ENCODE measurements around the gene ACP4.
"Not testable (repeated sequence)": the region's sequence is repeated elsewhere in the genome, so short reads cannot be mapped to it uniquely, and the experiment has no call there.

ACP4 gene

GRCh38 chr19:50767263-50767662, 23.0 kb upstream of the ACP4 start:
- H3K36me3 Mint-ChIP-seq (ENCODE audit: low read depth); H3K9me3 Mint-ChIP-seq; H3K4me1 Mint-ChIP-seq (ENCODE audit: low read depth); H3K4me3 Mint-ChIP-seq; H3K27ac Mint-ChIP-seq: not testable (repeated sequence)
- H3K27me3 Mint-ChIP-seq: peaks cover 27% of the 10 kb centered on the region

- Mint-ChIP-seq H3K36me3 (ENCODE audit: low read depth) (no peaks in the 10 kb centered on the region), H3K4me1 (ENCODE audit: low read depth) (no peaks in the 10 kb centered on the region), H3K4me3 (no peak overlapping the region), H3K9me3 (no peaks in the 10 kb centered on the region), H3K27ac (no peak overlapping the region), H3K27me3 (peaks cover 27% of the 10 kb centered on the region)
Observed at GRCh38 chr19:50768277-50768676, 21.9 kb upstream of the ACP4 start.

- not testable (repeated sequence) for H3K4me1 Mint-ChIP-seq (ENCODE audit: low read depth); H3K36me3 Mint-ChIP-seq (ENCODE audit: low read depth); H3K4me3 Mint-ChIP-seq; H3K9me3 Mint-ChIP-seq; H3K27ac Mint-ChIP-seq
- H3K27me3 Mint-ChIP-seq: peaks cover 32% of the 10 kb centered on the region
Observed at GRCh38 chr19:50770164-50770563, 20.1 kb upstream of the ACP4 start, which contains the start of gene GPR32. Gene GPR32, plus strand, starts transcription at chr19:50770464. Its CDS starts 137 bp downstream, at chr19:50770601.

- Mint-ChIP-seq H3K4me1 (ENCODE audit: low read depth) (no peaks in the 10 kb centered on the region), H3K27ac (no peak overlapping the region), H3K36me3 (ENCODE audit: low read depth) (no peaks in the 10 kb centered on the region), H3K9me3 (no peaks in the 10 kb centered on the region), H3K4me3 (no peak overlapping the region), H3K27me3 (peaks cover 36% of the 10 kb centered on the region)
Observed at GRCh38 chr19:50770888-50771287, 19.3 kb upstream of the ACP4 start.

- peaks cover 40% of the 10 kb centered on the region for H3K27me3 Mint-ChIP-seq
- H3K4me1 Mint-ChIP-seq (ENCODE audit: low read depth): no peaks in the 10 kb centered on the region
- no peaks in the 10 kb centered on the region for H3K9me3 Mint-ChIP-seq
- H3K4me3 Mint-ChIP-seq: no peak overlapping the region
- H3K36me3 Mint-ChIP-seq (ENCODE audit: low read depth): no peaks in the 10 kb centered on the region
- H3K27ac Mint-ChIP-seq: no peak overlapping the region
Observed at GRCh38 chr19:50772476-50772875, 17.7 kb upstream of the ACP4 start.

GRCh38 chr19:50772912-50773311, 17.3 kb upstream of the ACP4 start:
- H3K27ac Mint-ChIP-seq: not testable (repeated sequence)

GRCh38 chr19:50773454-50773853, 16.8 kb upstream of the ACP4 start:
- H3K4me1 Mint-ChIP-seq (ENCODE audit: low read depth); H3K4me3 Mint-ChIP-seq; H3K9me3 Mint-ChIP-seq; H3K27ac Mint-ChIP-seq; H3K36me3 Mint-ChIP-seq (ENCODE audit: low read depth): not testable (repeated sequence)
- peaks cover 42% of the 10 kb centered on the region for H3K27me3 Mint-ChIP-seq

More at GRCh38 chr19:50772912-50773311, 17.3 kb upstream of the ACP4 start:
- peaks cover 42% of the 10 kb centered on the region for H3K27me3 Mint-ChIP-seq
- H3K4me3 Mint-ChIP-seq; H3K9me3 Mint-ChIP-seq; H3K4me1 Mint-ChIP-seq (ENCODE audit: low read depth); H3K36me3 Mint-ChIP-seq (ENCODE audit: low read depth): not testable (repeated sequence)

GRCh38 chr19:50776131-50776530, 14.1 kb upstream of the ACP4 start:
- Mint-ChIP-seq H3K9me3 (no peaks in the 10 kb centered on the region), H3K27me3 (peaks cover 65% of the 10 kb centered on the region), H3K27ac (no peak overlapping the region), H3K36me3 (ENCODE audit: low read depth) (no peaks in the 10 kb centered on the region), H3K4me1 (ENCODE audit: low read depth) (peaks cover 4% of the 10 kb centered on the region), H3K4me3 (no peak overlapping the region)

- H3K36me3 Mint-ChIP-seq (ENCODE audit: low read depth): no peaks in the 10 kb centered on the region
- H3K27me3 Mint-ChIP-seq: peaks cover 66% of the 10 kb centered on the region
- no peak overlapping the region for H3K4me3 Mint-ChIP-seq
- H3K9me3 Mint-ChIP-seq: no peaks in the 10 kb centered on the region
- peaks cover 4% of the 10 kb centered on the region for H3K4me1 Mint-ChIP-seq (ENCODE audit: low read depth)
- no peak overlapping the region for H3K27ac Mint-ChIP-seq
Observed at GRCh38 chr19:50777261-50777660, 13.0 kb upstream of the ACP4 start.

GRCh38 chr19:50777830-50778303, 12.3 kb upstream of the ACP4 start:
- peaks cover 4% of the 10 kb centered on the region for H3K4me1 Mint-ChIP-seq (ENCODE audit: low read depth)
- no peak overlapping the region for H3K4me3 Mint-ChIP-seq
- H3K36me3 Mint-ChIP-seq (ENCODE audit: low read depth): no peaks in the 10 kb centered on the region
- H3K9me3 Mint-ChIP-seq: no peaks in the 10 kb centered on the region
- H3K27me3 Mint-ChIP-seq: peaks cover 72% of the 10 kb centered on the region
- H3K27ac Mint-ChIP-seq: no peak overlapping the region

- peaks cover 4% of the 10 kb centered on the region for H3K4me1 Mint-ChIP-seq (ENCODE audit: low read depth)
- H3K36me3 Mint-ChIP-seq (ENCODE audit: low read depth): no peaks in the 10 kb centered on the region
- no peaks in the 10 kb centered on the region for H3K9me3 Mint-ChIP-seq
- H3K4me3 Mint-ChIP-seq: no peak overlapping the region
- H3K27ac Mint-ChIP-seq: no peak overlapping the region
- peaks cover 67% of the 10 kb centered on the region for H3K27me3 Mint-ChIP-seq
Observed at GRCh38 chr19:50778906-50779430, 11.2 kb upstream of the ACP4 start.

GRCh38 chr19:50779504-50780457, 10.4 kb upstream of the ACP4 start:
- Mint-ChIP-seq H3K36me3 (ENCODE audit: low read depth) (no peaks in the 10 kb centered on the region), H3K27me3 (peaks cover 62% of the 10 kb centered on the region), H3K4me3 (no peak overlapping the region), H3K27ac (no peak overlapping the region), H3K9me3 (no peaks in the 10 kb centered on the region), H3K4me1 (ENCODE audit: low read depth) (peaks cover 4% of the 10 kb centered on the region)

- Mint-ChIP-seq H3K4me1 (ENCODE audit: low read depth) (peaks cover 4% of the 10 kb centered on the region), H3K27me3 (peaks cover 54% of the 10 kb centered on the region), H3K36me3 (ENCODE audit: low read depth) (no peaks in the 10 kb centered on the region), H3K27ac (no peak overlapping the region), H3K9me3 (no peaks in the 10 kb centered on the region), H3K4me3 (no peak overlapping the region)
Observed at GRCh38 chr19:50780753-50781435, 9.3 kb upstream of the ACP4 start.

- H3K27me3 Mint-ChIP-seq: peaks cover 30% of the 10 kb centered on the region
- not testable (repeated sequence) for H3K9me3 Mint-ChIP-seq; H3K4me3 Mint-ChIP-seq; H3K27ac Mint-ChIP-seq; H3K4me1 Mint-ChIP-seq (ENCODE audit: low read depth); H3K36me3 Mint-ChIP-seq (ENCODE audit: low read depth)
Observed at GRCh38 chr19:50783848-50784152, 6.4 kb upstream of the ACP4 start.

GRCh38 chr19:50784710-50785109, 5.5 kb upstream of the ACP4 start:
- H3K9me3 Mint-ChIP-seq: no peaks in the 10 kb centered on the region
- H3K4me1 Mint-ChIP-seq (ENCODE audit: low read depth): no peaks in the 10 kb centered on the region
- no peak overlapping the region for H3K4me3 Mint-ChIP-seq
- no peaks in the 10 kb centered on the region for H3K36me3 Mint-ChIP-seq (ENCODE audit: low read depth)
- H3K27me3 Mint-ChIP-seq: peaks cover 21% of the 10 kb centered on the region
- H3K27ac Mint-ChIP-seq: no peak overlapping the region
